Activated T-cell treated with anti-CD3 and anti-CD28 coated beads, Interleukin-2, amount 50 U/mL, for 72 hours (primary cell): ENCODE data around the gene SMOC2. TPM values are rescaled to one million over a fixed set of nuclear protein-coding genes. Genes with fewer than 3 reads are reported as not detected.
"Not testable (repeated sequence)": the region's sequence is repeated elsewhere in the genome, so short reads cannot be mapped to it uniquely, and the experiment has no call there.

ENCODE experiments used
- ATAC-seq, 2 donors: fragments of 150-1000 bp; cut with Tn5 transposase; replicated peaks in 1 of 2; 2 replicates each; pipeline ENCODE4 v1.10.0; 2021; ENCODE audit warnings: moderate library complexity in 2 of 2, mild to moderate bottlenecking in 1 of 2
- DNase-seq, 2 donors: peaks; one replicate each; pipeline ENCODE4 v3.0.0; 2021 to 2022; ENCODE audit warnings: mixed read lengths in 1 of 2
- H3K27ac Mint-ChIP-seq: one replicate; pipeline ENCODE4 v1.8.0; 2022; ENCODE audit warnings: mild to moderate bottlenecking, moderate library complexity, mixed read lengths
- H3K27me3 Mint-ChIP-seq: one replicate; pipeline ENCODE4 v1.8.0; 2022; ENCODE audit warnings: low read depth, mixed read lengths
- H3K36me3 Mint-ChIP-seq, 2 donors: one replicate each; pipeline ENCODE4 v1.8.0; 2022; ENCODE audit warnings: mixed read lengths in 2 of 2, mild to moderate bottlenecking in 1 of 2; ENCODE audit not compliant: insufficient read depth in 2 of 2
- H3K4me1 Mint-ChIP-seq: one replicate; pipeline ENCODE4 v1.8.0; 2022; ENCODE audit warnings: low read depth, mixed read lengths
- H3K4me3 Mint-ChIP-seq, 2 donors: one replicate each; pipeline ENCODE4 v1.8.0; 2022; ENCODE audit warnings: mild to moderate bottlenecking in 2 of 2, mixed read lengths in 2 of 2, moderate library complexity in 2 of 2
- H3K9me3 Mint-ChIP-seq, 2 donors: one replicate each; pipeline ENCODE4 v1.8.0; 2022; ENCODE audit warnings: mixed read lengths in 2 of 2
- total RNA-seq, 2 donors: library from RNA; stranded (reverse); gene quantifications; one replicate each; pipeline ENCODE4 v1.2.3, GENCODE V29; 2022

Gene SMOC2
- total RNA-seq, 2 donors from 2014 or later, result not detected

DNA sequence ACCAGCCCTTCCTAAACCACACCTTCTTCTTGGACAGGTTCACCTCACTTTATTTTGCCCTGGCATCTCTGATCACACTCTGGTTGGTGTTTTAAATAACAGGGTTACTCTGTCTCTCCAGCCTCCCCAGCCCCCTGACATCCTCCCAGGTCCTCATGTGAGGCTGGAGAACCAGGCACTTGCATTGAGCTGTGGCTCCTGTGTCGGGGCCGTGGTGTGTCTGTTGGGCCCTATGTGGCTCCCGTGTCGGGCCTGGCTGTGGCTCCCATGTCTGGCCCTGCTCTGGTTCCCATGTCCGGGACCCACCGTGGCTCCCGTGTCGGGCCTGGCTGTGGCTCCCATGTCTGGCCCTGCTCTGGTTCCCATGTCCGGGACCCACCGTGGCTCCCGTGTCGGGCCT is 170.0 kb downstream of the SMOC2 start:
- H3K36me3 Mint-ChIP-seq, H3K27ac Mint-ChIP-seq, DNase-seq: not testable (repeated sequence)

GRCh38 chr6:168611691-168612090 is 170.7 kb downstream of the SMOC2 start:
- Mint-ChIP-seq H3K4me3 (no peak overlapping the region), H3K36me3 (peaks cover 0 to 6% of the 10 kb centered on the region in 2 donors), H3K9me3 (peaks cover 0 to 8% of the 10 kb centered on the region in 2 donors), H3K27ac (no peak overlapping the region), H3K27me3 (no peaks in the 10 kb centered on the region), H3K4me1 (no peaks in the 10 kb centered on the region)
- DNase-seq, result no peak
- ATAC-seq, result no peak

More for the DNA sequence above, 170.0 kb downstream of the SMOC2 start:
- not testable (repeated sequence) for H3K27me3 Mint-ChIP-seq, H3K9me3 Mint-ChIP-seq, H3K4me1 Mint-ChIP-seq, ATAC-seq, H3K4me3 Mint-ChIP-seq

DNA sequence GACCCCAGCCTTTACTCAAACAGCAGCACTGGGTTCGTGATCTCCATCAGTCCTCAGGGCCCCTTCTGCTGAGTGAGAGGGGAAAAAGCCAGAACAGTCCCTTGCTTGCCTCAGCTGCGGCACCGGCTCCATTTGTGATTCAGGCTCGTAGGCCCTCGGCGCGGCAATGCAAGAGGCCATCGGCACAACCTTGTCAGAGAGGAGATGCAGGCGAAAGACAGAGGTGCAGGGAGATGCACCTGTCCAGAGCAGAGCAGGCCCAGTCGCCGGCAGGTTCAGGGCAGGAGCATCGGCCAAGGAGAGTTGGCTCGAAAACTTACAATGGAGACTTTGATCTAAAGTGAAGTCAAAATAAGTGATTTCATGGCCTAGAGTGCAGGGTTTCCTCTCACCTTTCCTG is 171.6 kb downstream of the SMOC2 start:
- ATAC-seq, result no peak
- Mint-ChIP-seq H3K27ac (no peak overlapping the region), H3K9me3 (peaks cover 0 to 8% of the 10 kb centered on the region in 2 donors), H3K4me1 (no peaks in the 10 kb centered on the region), H3K4me3 (no peak overlapping the region), H3K27me3 (no peaks in the 10 kb centered on the region), H3K36me3 (peaks cover 0 to 6% of the 10 kb centered on the region in 2 donors)
- no peak for DNase-seq

- peaks cover 0 to 11% of the 10 kb centered on the region in 2 donors for H3K9me3 Mint-ChIP-seq
- ATAC-seq, result no peak
Observed at GRCh38 chr6:168615837-168616236, 174.9 kb downstream of the SMOC2 start.

DNA sequence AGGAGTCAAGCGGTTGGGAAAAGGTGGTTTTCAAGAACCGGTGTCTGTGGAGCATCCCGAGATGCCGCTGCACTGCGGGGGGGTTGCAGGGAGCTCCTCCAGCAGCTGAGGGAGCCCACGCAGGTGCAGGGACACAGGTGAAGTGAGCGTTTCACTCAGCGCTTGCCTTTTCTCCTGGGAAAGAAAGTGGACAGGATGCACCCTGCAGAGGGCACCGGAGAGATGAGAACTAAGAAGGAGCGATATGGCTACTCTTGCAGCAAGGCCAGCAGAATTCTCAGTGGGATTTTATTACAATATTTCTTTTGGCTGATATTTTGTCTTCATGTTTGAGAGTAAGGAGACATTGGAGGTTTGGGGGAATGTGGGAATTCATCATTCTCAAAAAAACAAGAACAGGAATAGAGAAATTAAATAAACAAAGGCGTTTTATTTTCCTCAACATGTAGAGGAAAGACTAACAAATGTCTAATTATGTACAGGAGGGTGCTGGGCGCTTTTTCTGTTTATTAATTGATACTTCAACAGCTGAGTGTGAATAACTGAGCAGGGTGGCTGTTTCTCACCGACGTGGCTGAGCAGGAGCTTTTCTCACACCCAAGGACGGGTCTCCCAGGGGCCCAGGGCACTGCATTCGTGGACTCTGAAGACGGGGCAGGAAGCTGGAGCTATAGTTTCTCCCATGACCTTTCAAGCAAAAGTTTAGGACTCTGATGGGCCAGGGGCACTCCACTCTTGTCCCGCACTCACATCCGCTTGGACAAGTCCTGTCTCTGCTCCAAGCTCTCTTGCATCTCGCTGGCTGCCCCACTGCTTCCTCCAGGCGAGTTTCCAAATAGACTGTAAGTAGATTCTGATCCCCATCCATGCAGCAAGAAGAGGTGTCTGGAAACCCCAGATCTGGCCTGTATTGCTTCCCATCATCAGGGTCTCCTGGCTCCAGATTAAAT is 176.1 kb downstream of the SMOC2 start:
- Mint-ChIP-seq H3K27ac (no peak overlapping the region), H3K9me3 (peaks cover 0 to 17% of the 10 kb centered on the region in 2 donors), H3K27me3 (peaks cover 13% of the 10 kb centered on the region), H3K36me3 (peaks cover 0 to 13% of the 10 kb centered on the region in 2 donors), H3K4me3 (no peak overlapping the region), H3K4me1 (peaks cover 12% of the 10 kb centered on the region)
- no peak for DNase-seq
- no peak for ATAC-seq

More at GRCh38 chr6:168615837-168616236, 174.9 kb downstream of the SMOC2 start:
- peaks cover 12% of the 10 kb centered on the region for H3K4me1 Mint-ChIP-seq
- no peak overlapping the region for H3K4me3 Mint-ChIP-seq
- H3K36me3 Mint-ChIP-seq, result peaks cover 0 to 6% of the 10 kb centered on the region in 2 donors
- H3K27me3 Mint-ChIP-seq, result peaks cover 13% of the 10 kb centered on the region
- no peak for DNase-seq
- no peak overlapping the region for H3K27ac Mint-ChIP-seq

DNA sequence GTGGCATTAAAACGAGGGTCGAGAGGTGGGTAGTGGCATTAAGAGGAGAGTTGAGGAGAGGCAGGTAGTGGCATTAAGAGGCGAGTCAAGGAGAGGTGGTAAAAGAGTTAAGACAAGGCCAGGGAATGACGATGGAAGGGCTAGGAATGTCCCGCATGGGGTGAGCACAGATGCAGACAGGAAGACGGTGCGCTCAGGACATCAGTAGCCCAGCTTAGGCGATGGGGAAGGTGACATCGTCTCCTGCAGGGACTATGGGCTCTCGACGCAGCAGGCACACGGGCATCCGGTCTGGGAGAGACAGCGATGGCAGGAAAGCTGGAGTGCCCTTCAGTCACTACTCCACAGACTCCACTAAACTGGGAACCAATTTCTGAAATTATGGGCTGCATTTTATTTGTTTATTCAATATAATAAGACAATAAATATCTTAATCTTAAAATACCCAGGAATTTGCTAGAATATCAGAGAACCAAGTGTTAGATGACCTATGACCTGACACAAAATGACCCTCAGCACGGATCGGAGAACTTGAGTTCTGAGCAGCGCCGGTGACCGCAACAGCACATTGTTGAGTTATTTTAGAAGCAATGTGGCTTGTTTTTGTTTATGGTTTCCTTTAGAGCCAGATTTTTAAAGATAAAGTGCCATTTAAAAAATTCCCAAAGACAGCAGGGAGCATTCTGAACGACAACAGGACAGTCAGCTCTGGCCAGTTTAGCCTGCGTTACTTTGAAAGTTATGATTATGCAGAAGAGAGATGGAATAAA is 177.7 kb downstream of the SMOC2 start:
- H3K4me1 Mint-ChIP-seq, result peaks cover 12% of the 10 kb centered on the region
- peak overlapping the region in 1 of 2 donors; percentile 48 for H3K4me3 Mint-ChIP-seq
- H3K27ac Mint-ChIP-seq, result no peak overlapping the region
- peaks cover 13% of the 10 kb centered on the region for H3K27me3 Mint-ChIP-seq
- H3K9me3 Mint-ChIP-seq, result peaks cover 0 to 17% of the 10 kb centered on the region in 2 donors
- no peak for ATAC-seq
- DNase-seq, result no peak
- peaks cover 0 to 13% of the 10 kb centered on the region in 2 donors for H3K36me3 Mint-ChIP-seq

DNA sequence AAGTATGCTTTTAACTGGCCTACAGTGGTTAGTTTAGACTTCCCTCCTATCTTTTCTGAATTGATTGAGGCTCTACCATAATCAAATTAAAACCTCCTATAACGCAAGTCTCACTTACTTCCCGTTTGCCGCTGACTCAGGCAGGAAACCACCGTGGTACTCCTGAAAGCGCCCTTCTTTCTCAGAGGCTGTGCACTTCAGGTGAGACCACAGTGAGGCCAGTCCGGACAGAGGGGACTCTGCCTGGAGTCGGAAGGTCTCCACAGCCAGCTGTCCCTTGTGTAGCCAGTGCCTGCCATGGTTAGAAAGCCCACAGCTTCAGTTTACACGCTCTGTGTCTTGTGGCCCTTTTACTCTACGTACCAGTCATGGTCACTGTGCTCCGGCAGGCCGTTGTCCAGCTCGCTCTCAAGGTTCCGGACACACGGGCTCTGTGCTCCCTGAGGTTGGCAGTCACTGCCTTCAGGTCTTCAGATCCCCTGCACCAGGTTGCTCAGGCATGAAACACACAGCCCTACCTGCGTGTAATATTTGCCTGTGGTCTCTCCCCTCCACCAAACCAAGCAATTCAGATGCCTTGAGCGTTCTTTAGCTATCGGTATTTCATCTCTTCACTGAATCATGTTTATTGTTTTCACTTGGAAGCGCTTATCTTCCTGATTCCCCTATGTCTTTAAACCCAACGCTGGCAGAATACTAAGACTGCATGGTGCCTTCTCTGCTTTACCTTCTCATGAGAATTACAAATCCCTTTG is 178.8 kb downstream of the SMOC2 start:
- H3K4me1 Mint-ChIP-seq, result peaks cover 12% of the 10 kb centered on the region
- ATAC-seq, result peak; percentile 43 to 92
- peaks cover 0 to 13% of the 10 kb centered on the region in 2 donors for H3K36me3 Mint-ChIP-seq
- peaks cover 13% of the 10 kb centered on the region for H3K27me3 Mint-ChIP-seq
- DNase-seq, result peak in 1 of 2 donors; percentile 45
- no peak overlapping the region for H3K27ac Mint-ChIP-seq
- peak overlapping the region in 1 of 2 donors; percentile 11 for H3K4me3 Mint-ChIP-seq
- peaks cover 1 to 21% of the 10 kb centered on the region in 2 donors for H3K9me3 Mint-ChIP-seq

DNA sequence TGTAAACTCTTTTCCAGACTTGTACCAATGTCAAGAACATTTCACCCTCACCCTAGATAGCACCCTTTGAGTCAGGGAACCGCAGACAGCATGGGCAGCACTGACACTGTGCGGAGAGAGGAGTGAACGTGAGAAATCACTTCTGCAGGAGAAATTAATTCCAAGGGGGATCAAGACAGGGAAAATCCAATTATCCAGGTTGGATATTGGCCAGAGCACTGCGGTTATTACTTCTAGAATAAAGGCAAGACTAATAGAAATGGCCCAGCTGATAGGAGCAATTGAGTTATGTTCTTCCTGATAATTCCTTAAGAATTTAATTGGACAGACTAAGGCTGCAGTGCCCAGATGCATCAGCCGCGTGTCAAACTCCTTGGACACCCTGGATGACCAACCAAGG is 179.6 kb downstream of the SMOC2 start:
- Mint-ChIP-seq H3K27ac (no peak overlapping the region), H3K4me1 (peaks cover 12% of the 10 kb centered on the region), H3K9me3 (peaks cover 1 to 19% of the 10 kb centered on the region in 2 donors), H3K27me3 (peaks cover 13% of the 10 kb centered on the region), H3K36me3 (peaks cover 0 to 10% of the 10 kb centered on the region in 2 donors), H3K4me3 (no peak overlapping the region)
- DNase-seq (no peak), ATAC-seq (no peak)

DNA sequence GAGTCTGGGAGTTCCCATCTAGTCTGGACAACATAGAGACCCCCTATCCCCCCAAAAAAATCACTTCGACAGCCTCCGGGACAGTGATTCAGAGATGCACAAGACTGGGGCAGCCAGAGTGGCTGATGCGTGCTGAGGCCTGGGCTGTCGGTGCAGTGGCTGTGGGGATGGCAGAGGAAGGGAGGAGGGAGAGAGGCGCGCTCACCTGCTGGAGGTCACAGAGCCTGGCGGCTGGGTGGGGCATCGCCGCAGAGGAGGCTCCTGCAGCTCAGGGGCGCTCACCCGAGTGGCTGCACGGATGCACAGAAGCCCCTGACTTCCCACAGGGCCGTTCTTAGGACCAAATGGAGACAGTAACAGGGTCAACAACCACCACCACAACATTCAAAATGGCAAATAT is 182.8 kb downstream of the SMOC2 start:
- H3K9me3 Mint-ChIP-seq, result peaks cover 1 to 13% of the 10 kb centered on the region in 2 donors
- peaks cover 0 to 7% of the 10 kb centered on the region in 2 donors for H3K36me3 Mint-ChIP-seq
- ATAC-seq, result no peak
- DNase-seq, result no peak
- peaks cover 12% of the 10 kb centered on the region for H3K4me1 Mint-ChIP-seq
- H3K4me3 Mint-ChIP-seq, result no peak overlapping the region
- peaks cover 6% of the 10 kb centered on the region for H3K27me3 Mint-ChIP-seq
- H3K27ac Mint-ChIP-seq, result no peak overlapping the region

DNA sequence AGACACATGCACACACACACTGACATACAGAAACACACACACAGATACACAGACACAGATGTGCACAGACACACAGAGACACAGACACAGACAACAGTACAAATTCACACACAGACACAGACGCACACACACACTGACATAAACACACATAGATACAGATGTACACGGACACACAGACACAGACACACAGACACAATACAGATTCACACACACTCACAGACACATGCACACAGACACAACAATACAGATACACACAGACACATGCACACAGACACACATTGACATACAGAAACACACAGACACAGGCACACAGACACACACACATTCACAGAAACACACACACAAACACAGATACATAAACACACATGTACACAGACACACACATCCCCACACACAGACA is 183.6 kb downstream of the SMOC2 start:
- Mint-ChIP-seq H3K4me3 (no peak overlapping the region), H3K27me3 (peaks cover 6% of the 10 kb centered on the region), H3K36me3 (peaks cover 0 to 7% of the 10 kb centered on the region in 2 donors), H3K4me1 (peaks cover 6% of the 10 kb centered on the region), H3K9me3 (peaks cover 1 to 13% of the 10 kb centered on the region in 2 donors), H3K27ac (no peak overlapping the region)
- DNase-seq, result no peak
- no peak for ATAC-seq

DNA sequence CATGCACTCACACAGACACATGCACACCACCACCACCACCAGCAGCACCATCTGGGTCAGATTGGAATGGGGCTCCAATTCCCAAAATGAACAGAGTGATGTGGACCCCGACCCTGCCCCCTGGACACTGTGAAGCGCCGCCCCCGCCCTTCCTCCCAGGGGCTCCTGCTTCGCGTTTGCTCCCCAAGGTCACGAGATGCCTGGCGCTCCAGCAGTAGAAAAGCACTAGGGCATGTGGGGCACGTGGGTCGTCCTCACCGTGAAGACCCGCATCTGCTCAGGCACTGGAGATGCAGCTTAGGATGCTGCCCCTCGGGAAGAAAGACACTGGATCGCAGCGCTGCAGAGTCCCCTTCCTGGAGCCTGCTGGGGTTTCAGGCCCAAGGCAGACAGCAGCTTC is 184.0 kb downstream of the SMOC2 start:
- peaks cover 1 to 13% of the 10 kb centered on the region in 2 donors for H3K9me3 Mint-ChIP-seq
- no peak overlapping the region for H3K27ac Mint-ChIP-seq
- no peak overlapping the region for H3K4me3 Mint-ChIP-seq
- H3K36me3 Mint-ChIP-seq, result peaks cover 0 to 7% of the 10 kb centered on the region in 2 donors
- peaks cover 5% of the 10 kb centered on the region for H3K27me3 Mint-ChIP-seq
- peaks cover 2% of the 10 kb centered on the region for H3K4me1 Mint-ChIP-seq
- DNase-seq (no peak), ATAC-seq (no peak)

- ATAC-seq, result no peak
- H3K27me3 Mint-ChIP-seq, result no peaks in the 10 kb centered on the region
- peaks cover 0 to 7% of the 10 kb centered on the region in 2 donors for H3K36me3 Mint-ChIP-seq
- H3K4me3 Mint-ChIP-seq, result no peak overlapping the region
- peaks cover 1 to 10% of the 10 kb centered on the region in 2 donors for H3K9me3 Mint-ChIP-seq
- DNase-seq, result no peak
- no peaks in the 10 kb centered on the region for H3K4me1 Mint-ChIP-seq
- H3K27ac Mint-ChIP-seq, result no peak overlapping the region
Observed at GRCh38 chr6:168625602-168626001, 184.6 kb downstream of the SMOC2 start.
